Pancreas (tissue), 10 donors: ENCODE data around the gene PAK1. TPM values are rescaled to one million over a fixed set of nuclear protein-coding genes. Genes with fewer than 3 reads are reported as not detected.

Experiments
- ATAC-seq, 4 donors: fragments of 200-7000 bp; cut with Tn5 transposase; one replicate each; pipeline versions ENCODE4 v1.8.0 to v1.9.1; 2020; ENCODE audit warnings: mild to moderate bottlenecking in 4 of 4, moderate library complexity in 4 of 4
- DNase-seq, 6 donors: peaks; one replicate each; pipeline ENCODE4 v3.0.0-alpha.2; 2020
- FAIRE-seq: peaks from 2 replicates; lab custom pipeline; 2012; peaks lifted over from hg19 to GRCh38; lab: Jason Lieb, UNC
- H3K27ac ChIP-seq, 4 donors: fragments of 200-600 bp; sonication (generic); 1 replicate in 3 of 4; 2 replicates in 1 of 4; pipeline versions ENCODE4 v1.5.0 to v1.8.0; 2020
- H3K27me3 ChIP-seq, 4 donors: fragments of 200-600 bp; one replicate each; pipeline ENCODE4 v1.8.0; 2021
- H3K36me3 ChIP-seq, 3 donors: fragments of 200-600 bp; sonication (generic) in 1 of 3; one replicate each; pipeline versions ENCODE4 v1.5.0 to v1.8.0; 2020 to 2021
- H3K4me1 ChIP-seq, 3 donors: fragments of 200-600 bp; one replicate each; pipeline ENCODE4 v1.8.0; 2021
- H3K4me3 ChIP-seq, 4 donors: fragments of 200-600 bp; sonication (generic) in 2 of 4; one replicate each; pipeline versions ENCODE4 v1.5.0 to v1.8.0; 2020 to 2021
- H3K9me3 ChIP-seq, 4 donors: fragments of 200-600 bp; one replicate each; pipeline ENCODE4 v1.8.0; 2021
- CTCF ChIP-seq, 4 donors: fragments of 200-600 bp; sonication (generic) in 3 of 4; IDR thresholded peaks; one replicate each; pipeline versions ENCODE4 v1.5.0 to v1.8.0; 2021; ENCODE audit warnings: antibody characterized with exemption in 4 of 4
- WGBS, 2 donors: extraction: QIAGEN DNeasy Blood & Tissue Kit; methylation state at CpG; one replicate each; pipeline ENCODE4 v1.1.7; 2013; 5-methylcytosine and 5-hydroxymethylcytosine counted together
- intact Hi-C, 3 donors: fragments of 100-400 bp; cut with DNase I; formaldehyde crosslinking; loops; one replicate each; pipeline versions ENCODE4 v1.11.1 to v1.14.2; 2022
- polyA plus RNA-seq, 2 donors: library from polyadenylated mRNA; stranded (reverse); fragments of 200-250 nt; gene quantifications; one replicate each; pipeline ENCODE4 v1.2.3, GENCODE V29; 2013
- total RNA-seq, 6 donors: library from RNA; stranded (reverse); fragmentation: NEBNext Ultra II Directional in 4 of 6; extraction: Animal tissue kit (Norgen Biotek cat#: 25700) in 4 of 6; gene quantifications; one replicate each; pipeline versions ENCODE4 v1.2.1 to v1.2.4, GENCODE V29; 2021 to 2023
- donor health status: healthy with polysubstance abuse.
- donor health status: DM: no; HTN: no; CAD: no; lungs with moderate emphysema.
- donor health status: DM: no; HTN: no; CAD: no.
- donor health status: control.
- donor health status: control.
- donor health status: Bipolar disorder and iron deficiency.
- donor health status: DM: yes; HTN: yes; CAD: no.
- donor health status: DM: no; HTN: no; CAD: no.
- donor health status: DM: no; HTN: no; CAD: no.
- donor health status: DM: yes; HTN: yes; CAD: no.

The PAK1 gene
- total and polyA plus RNA-seq, 8 donors: 9.0 to 40.0 (median 20.7) TPM

- intact Hi-C loops: no loop called here
- ATAC-seq (peak in 1 of 4 donors; percentile 35), FAIRE-seq (no peak), DNase-seq (no peak)
- Histone ChIP-seq H3K36me3 (no peaks in the 10 kb centered on the region), H3K27me3 (no peaks in the 10 kb centered on the region), H3K27ac (no peak overlapping the region), H3K9me3 (no peaks in the 10 kb centered on the region), H3K4me1 (peaks cover 0 to 12% (median 0%) of the 10 kb centered on the region in 3 donors), H3K4me3 (no peak overlapping the region)
- WGBS, 2 donors: 75 to 81% methylated on average over 3 of the region's 3 CpGs
- no peak for TF ChIP-seq CTCF (IDR thresholded peaks at IDR 0.05)
Measured at GRCh38 chr11:77418155-77418970, 55.5 kb downstream of the PAK1 start.

GRCh38 chr11:77416357-77416756 lies 57.5 kb downstream of the PAK1 start:
- 74 to 78% methylated on average over 3 of the region's 3 CpGs for WGBS, 2 donors
- no peak for ATAC-seq

GRCh38 chr11:77413850-77414460 lies 59.9 kb downstream of the PAK1 start:
- intact Hi-C loops: no loop called here
- FAIRE-seq (no peak), DNase-seq (no peak), ATAC-seq (no peak)
- Histone ChIP-seq H3K4me1 (peaks cover 0 to 7% (median 0%) of the 10 kb centered on the region in 3 donors), H3K36me3 (no peaks in the 10 kb centered on the region), H3K27me3 (no peaks in the 10 kb centered on the region), H3K4me3 (no peak overlapping the region), H3K9me3 (no peaks in the 10 kb centered on the region), H3K27ac (no peak overlapping the region)
- no peak for TF ChIP-seq CTCF (IDR thresholded peaks at IDR 0.05)
- 66 to 76% methylated on average over 3 of the region's 3 CpGs for WGBS, 2 donors

More at GRCh38 chr11:77416357-77416756, 57.5 kb downstream of the PAK1 start:
- Histone ChIP-seq H3K4me3 (no peak overlapping the region), H3K9me3 (no peaks in the 10 kb centered on the region), H3K4me1 (peaks cover 0 to 12% (median 0%) of the 10 kb centered on the region in 3 donors), H3K36me3 (no peaks in the 10 kb centered on the region), H3K27me3 (no peaks in the 10 kb centered on the region), H3K27ac (no peak overlapping the region)
- no peak for DNase-seq
- TF ChIP-seq CTCF (IDR thresholded peaks at IDR 0.05): no peak
- no peak for FAIRE-seq
- intact Hi-C loops: no loop called here

GRCh38 chr11:77412814-77413213 lies 61.1 kb downstream of the PAK1 start:
- WGBS, 2 donors: 90 to 92% methylated on average over 5 of the region's 5 CpGs
- DNase-seq: no peak
- Histone ChIP-seq H3K4me1 (peaks cover 3 to 4% (median 3%) of the 10 kb centered on the region in 3 donors), H3K27me3 (no peaks in the 10 kb centered on the region), H3K36me3 (no peaks in the 10 kb centered on the region), H3K27ac (no peak overlapping the region), H3K9me3 (no peaks in the 10 kb centered on the region), H3K4me3 (no peak overlapping the region)
- intact Hi-C loops: no loop called here
- no peak for FAIRE-seq
- no peak for TF ChIP-seq CTCF (IDR thresholded peaks at IDR 0.05)
- no peak for ATAC-seq
